ENCODE measurements around the gene CIZ1. TPM values are rescaled to one million over a fixed set of nuclear protein-coding genes. Genes with fewer than 3 reads are reported as not detected.

CIZ1 gene
- total and polyA plus RNA-seq, 2 experiments from 2014 or later, result 95.0 to 105 TPM

- TF ChIP-seq CTCF (IDR thresholded peaks at IDR 0.05; ENCODE audit: low read depth, low read length), result no peak
- DNase-seq (ENCODE audit: low read depth in 1 of 2, low spot score in 1 of 2), result no peak
- Histone ChIP-seq H3K27me3 (no peaks in the 10 kb centered on the region), H3K9me3 (ENCODE audit: low read depth) (no peaks in the 10 kb centered on the region), H3K36me3 (no peaks in the 10 kb centered on the region), H3K27ac (no peak overlapping the region), H3K4me3 (no peak overlapping the region), H3K4me1 (ENCODE audit: low read depth) (no peaks in the 10 kb centered on the region)
These were observed 20.0 kb upstream of the CIZ1 start for GRCh38 chr9:128211186-128211980.

GRCh38 chr9:128208946-128209669 lies 17.7 kb upstream of the CIZ1 start:
- no peaks in the 10 kb centered on the region for H3K27me3 ChIP-seq
- no peak for DNase-seq (ENCODE audit: low read depth in 1 of 2, low spot score in 1 of 2)
- H3K36me3 ChIP-seq, result no peaks in the 10 kb centered on the region
- H3K4me3 ChIP-seq, result no peak overlapping the region
- TF ChIP-seq CTCF (IDR thresholded peaks at IDR 0.05; ENCODE audit: low read depth, low read length), result no peak
- H3K4me1 ChIP-seq (ENCODE audit: low read depth), result no peaks in the 10 kb centered on the region
- H3K9me3 ChIP-seq (ENCODE audit: low read depth), result no peaks in the 10 kb centered on the region
- no peak overlapping the region for H3K27ac ChIP-seq

GRCh38 chr9:128208386-128208785 lies 17.0 kb upstream of the CIZ1 start:
- DNase-seq (ENCODE audit: low read depth in 1 of 2, low spot score in 1 of 2), result no peak
- Histone ChIP-seq H3K4me1 (ENCODE audit: low read depth) (no peaks in the 10 kb centered on the region), H3K9me3 (ENCODE audit: low read depth) (no peaks in the 10 kb centered on the region), H3K4me3 (no peak overlapping the region), H3K27me3 (no peaks in the 10 kb centered on the region), H3K27ac (no peak overlapping the region), H3K36me3 (no peaks in the 10 kb centered on the region)
- no peak for TF ChIP-seq CTCF (IDR thresholded peaks at IDR 0.05; ENCODE audit: low read depth, low read length)

- no peaks in the 10 kb centered on the region for H3K27me3 ChIP-seq
- no peaks in the 10 kb centered on the region for H3K36me3 ChIP-seq
- no peak overlapping the region for H3K4me3 ChIP-seq
- H3K9me3 ChIP-seq (ENCODE audit: low read depth), result no peaks in the 10 kb centered on the region
- DNase-seq (ENCODE audit: low read depth in 1 of 2, low spot score in 1 of 2), result no peak
- no peaks in the 10 kb centered on the region for H3K4me1 ChIP-seq (ENCODE audit: low read depth)
- TF ChIP-seq CTCF (IDR thresholded peaks at IDR 0.05; ENCODE audit: low read depth, low read length), result no peak
- H3K27ac ChIP-seq, result no peak overlapping the region
These were observed 15.8 kb upstream of the CIZ1 start for GRCh38 chr9:128206916-128207910.

GRCh38 chr9:128206484-128206883 lies 15.1 kb upstream of the CIZ1 start:
- no peak for DNase-seq (ENCODE audit: low read depth in 1 of 2, low spot score in 1 of 2)
- no peak overlapping the region for H3K4me3 ChIP-seq
- no peaks in the 10 kb centered on the region for H3K9me3 ChIP-seq (ENCODE audit: low read depth)
- no peaks in the 10 kb centered on the region for H3K27me3 ChIP-seq
- H3K36me3 ChIP-seq, result no peaks in the 10 kb centered on the region
- no peak for TF ChIP-seq CTCF (IDR thresholded peaks at IDR 0.05; ENCODE audit: low read depth, low read length)
- H3K27ac ChIP-seq, result no peak overlapping the region
- H3K4me1 ChIP-seq (ENCODE audit: low read depth), result no peaks in the 10 kb centered on the region
